ENCODE data around the gene VWA3B. TPM values are rescaled to one million over a fixed set of nuclear protein-coding genes. Genes with fewer than 3 reads are reported as not detected.

Gene VWA3B
- total RNA-seq, 4 donors from 2014 or later: 0.27 TPM; not detected in 3

- Histone ChIP-seq H3K27ac (no peak overlapping the region), H3K27me3 (no peaks in the 10 kb centered on the region), H3K4me1 (no peaks in the 10 kb centered on the region), H3K4me3 (no peak overlapping the region), H3K36me3 (no peaks in the 10 kb centered on the region), H3K9me3 (peaks cover 0 to 8% (median 0%) of the 10 kb centered on the region in 4 donors)
- TF ChIP-seq, protein P1, sequence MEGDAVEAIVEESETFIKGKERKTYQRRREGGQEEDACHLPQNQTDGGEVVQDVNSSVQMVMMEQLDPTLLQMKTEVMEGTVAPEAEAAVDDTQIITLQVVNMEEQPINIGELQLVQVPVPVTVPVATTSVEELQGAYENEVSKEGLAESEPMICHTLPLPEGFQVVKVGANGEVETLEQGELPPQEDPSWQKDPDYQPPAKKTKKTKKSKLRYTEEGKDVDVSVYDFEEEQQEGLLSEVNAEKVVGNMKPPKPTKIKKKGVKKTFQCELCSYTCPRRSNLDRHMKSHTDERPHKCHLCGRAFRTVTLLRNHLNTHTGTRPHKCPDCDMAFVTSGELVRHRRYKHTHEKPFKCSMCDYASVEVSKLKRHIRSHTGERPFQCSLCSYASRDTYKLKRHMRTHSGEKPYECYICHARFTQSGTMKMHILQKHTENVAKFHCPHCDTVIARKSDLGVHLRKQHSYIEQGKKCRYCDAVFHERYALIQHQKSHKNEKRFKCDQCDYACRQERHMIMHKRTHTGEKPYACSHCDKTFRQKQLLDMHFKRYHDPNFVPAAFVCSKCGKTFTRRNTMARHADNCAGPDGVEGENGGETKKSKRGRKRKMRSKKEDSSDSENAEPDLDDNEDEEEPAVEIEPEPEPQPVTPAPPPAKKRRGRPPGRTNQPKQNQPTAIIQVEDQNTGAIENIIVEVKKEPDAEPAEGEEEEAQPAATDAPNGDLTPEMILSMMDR (IDR thresholded peaks at IDR 0.05): no peak
- no peak for TF ChIP-seq POLR2A (IDR thresholded peaks at IDR 0.05)
- no peak for DNase-seq
Measured at GRCh38 chr2:98247383-98247782, 160.4 kb downstream of the VWA3B start.

- no peaks in the 10 kb centered on the region for H3K36me3 ChIP-seq
- DNase-seq: peak in 1 of 3 donors; percentile 20
- no peaks in the 10 kb centered on the region for H3K4me1 ChIP-seq
- H3K27me3 ChIP-seq: no peaks in the 10 kb centered on the region
- no peak overlapping the region for H3K4me3 ChIP-seq
- TF ChIP-seq, protein P1 (IDR thresholded peaks at IDR 0.05): no peak
- no peak for TF ChIP-seq POLR2A (IDR thresholded peaks at IDR 0.05)
- peaks cover 0 to 8% (median 0%) of the 10 kb centered on the region in 4 donors for H3K9me3 ChIP-seq
- H3K27ac ChIP-seq: no peak overlapping the region
Measured at GRCh38 chr2:98252038-98252773, 165.2 kb downstream of the VWA3B start.

- H3K9me3 ChIP-seq: no peaks in the 10 kb centered on the region
- no peak overlapping the region for H3K27ac ChIP-seq
- TF ChIP-seq POLR2A (IDR thresholded peaks at IDR 0.05): no peak
- TF ChIP-seq, protein P1 (IDR thresholded peaks at IDR 0.05): no peak
- no peak overlapping the region for H3K4me3 ChIP-seq
- H3K36me3 ChIP-seq: no peaks in the 10 kb centered on the region
- no peaks in the 10 kb centered on the region for H3K4me1 ChIP-seq
- no peaks in the 10 kb centered on the region for H3K27me3 ChIP-seq
- no peak for DNase-seq
Measured at GRCh38 chr2:98253461-98254070, 166.6 kb downstream of the VWA3B start.

GRCh38 chr2:98254504-98255059 is 167.6 kb downstream of the VWA3B start:
- Histone ChIP-seq H3K36me3 (no peaks in the 10 kb centered on the region), H3K9me3 (no peaks in the 10 kb centered on the region), H3K4me1 (no peaks in the 10 kb centered on the region), H3K27ac (no peak overlapping the region), H3K27me3 (no peaks in the 10 kb centered on the region), H3K4me3 (no peak overlapping the region)
- TF ChIP-seq, protein P1 (IDR thresholded peaks at IDR 0.05): no peak
- TF ChIP-seq POLR2A (IDR thresholded peaks at IDR 0.05): no peak
- no peak for DNase-seq

DNA sequence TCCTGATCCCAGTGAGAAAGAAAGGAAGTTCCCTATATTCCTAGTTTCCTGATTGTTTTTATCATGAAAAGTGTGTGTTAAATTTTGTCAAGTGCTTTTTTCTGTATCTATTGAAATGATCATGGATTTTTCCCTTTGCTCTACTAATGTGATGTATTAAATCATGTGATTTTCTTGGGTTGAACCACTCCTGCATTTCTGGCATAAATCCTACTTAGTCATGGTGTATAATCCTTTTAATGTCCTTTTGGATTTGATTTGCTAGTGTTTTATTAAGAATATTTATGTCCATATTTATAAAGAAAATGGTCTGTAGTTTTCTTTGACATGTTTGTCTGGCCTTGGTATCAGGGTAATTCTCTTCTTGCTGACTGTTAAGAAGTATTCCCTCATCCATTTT is 171.9 kb downstream of the VWA3B start:
- Histone ChIP-seq H3K27ac (no peak overlapping the region), H3K4me3 (no peak overlapping the region), H3K36me3 (no peaks in the 10 kb centered on the region), H3K9me3 (peaks cover 0 to 19% (median 4%) of the 10 kb centered on the region in 4 donors), H3K4me1 (no peaks in the 10 kb centered on the region), H3K27me3 (no peaks in the 10 kb centered on the region)
- TF ChIP-seq, protein P1 (IDR thresholded peaks at IDR 0.05): no peak
- TF ChIP-seq POLR2A (IDR thresholded peaks at IDR 0.05): no peak
- DNase-seq: no peak
